Measurements from ENCODE around the gene RREB1.

GRCh38 chr6:7282097-7282906, 174.5 kb downstream of the RREB1 start:
- no peak for TF ChIP-seq CTCF (IDR thresholded peaks at IDR 0.05; ENCODE audit: low read depth, low read length, poor library complexity, severe bottlenecking)
- no peak for TF ChIP-seq EZH2phosphoT487 (IDR thresholded peaks at IDR 0.05; ENCODE audit: borderline replicate concordance, low read length)
